ENCODE measurements around the gene MMS19.
"Not testable (repeated sequence)": the region's sequence is repeated elsewhere in the genome, so short reads cannot be mapped to it uniquely, and the experiment has no call there.

The MMS19 gene

DNA sequence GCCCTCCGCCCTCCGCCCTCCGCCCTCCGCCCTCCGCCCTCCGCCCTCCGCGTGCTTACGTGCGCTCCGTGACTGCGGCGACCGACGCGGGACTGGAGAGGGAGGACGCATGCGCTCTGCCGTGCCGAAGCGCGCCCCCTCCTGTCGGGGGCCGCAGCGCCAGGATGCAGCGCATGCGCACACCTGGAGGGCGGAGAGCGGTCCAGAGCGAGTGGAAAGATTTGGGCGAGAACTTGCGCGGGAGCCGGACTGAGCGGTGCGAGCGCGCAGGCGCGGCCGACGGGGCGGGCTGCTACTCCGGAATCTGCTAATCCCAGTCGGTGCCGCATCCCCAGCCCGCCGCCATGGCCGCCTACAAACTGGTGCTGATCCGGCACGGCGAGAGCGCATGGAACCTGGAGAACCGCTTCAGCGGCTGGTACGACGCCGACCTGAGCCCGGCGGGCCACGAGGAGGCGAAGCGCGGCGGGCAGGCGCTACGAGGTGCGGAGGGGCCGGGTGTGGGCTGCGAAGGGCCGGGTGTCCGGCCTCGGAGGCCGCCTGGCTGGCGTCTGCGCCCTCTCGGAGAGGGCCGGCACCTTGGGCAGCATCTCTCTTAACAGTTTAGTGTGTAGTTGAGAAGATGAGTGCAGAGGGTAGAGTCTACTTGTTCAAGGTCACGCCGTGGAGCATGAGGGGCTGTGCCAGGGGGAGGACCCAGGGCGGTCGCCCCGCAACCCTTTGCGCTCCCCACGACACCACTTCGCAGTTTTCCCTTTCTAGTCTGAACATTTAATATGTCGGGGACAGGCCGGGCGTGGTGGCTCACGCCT is 72.1 kb downstream of the MMS19 start, which contains the start of gene PGAM1:
Gene PGAM1 (plus strand): TSS at position 228 of the 812 bp plus-strand sequence. CDS start 117 bp downstream, at position 345.
- DNase-seq (ENCODE audit: low read depth), result peak; percentile 94

DNA sequence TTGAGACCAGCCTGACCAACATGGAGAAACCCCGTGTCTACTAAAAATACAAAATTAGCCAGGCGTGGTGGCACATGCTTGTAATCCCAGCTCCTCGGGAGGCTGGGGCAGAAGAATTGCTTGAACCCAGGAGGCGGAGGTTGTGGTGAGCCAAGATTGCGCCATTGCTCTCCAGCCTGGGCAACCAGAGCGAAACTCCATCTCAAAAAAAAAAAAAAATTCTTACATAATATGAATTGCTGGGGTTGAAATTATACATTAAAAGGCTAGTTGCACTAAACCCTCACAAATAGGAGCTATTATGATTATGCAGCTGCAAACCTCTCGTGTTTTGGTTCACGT is 74.5 kb downstream of the MMS19 start:
- DNase-seq (ENCODE audit: low read depth), result not testable (repeated sequence)

DNA sequence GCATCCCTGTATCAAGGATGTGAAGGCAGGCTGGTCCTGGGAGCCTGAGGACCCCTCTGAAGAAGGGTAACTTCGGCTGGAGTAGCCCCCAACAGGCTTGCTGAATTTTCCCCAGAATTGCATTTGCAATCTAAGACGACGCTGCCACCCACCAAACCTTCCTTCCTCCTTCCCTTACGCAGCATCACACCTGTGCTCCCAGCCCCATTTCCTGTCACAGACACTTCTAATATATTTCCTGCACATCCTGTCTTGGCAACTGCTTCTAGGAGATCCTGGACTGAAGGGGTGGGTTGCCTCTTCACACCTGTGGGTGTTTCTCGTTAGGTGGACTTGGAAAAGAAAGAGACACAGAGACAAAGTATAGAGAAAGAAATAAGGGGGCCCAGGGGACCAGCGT is 81.7 kb downstream of the MMS19 start:
- no peak for DNase-seq (ENCODE audit: low read depth)

DNA sequence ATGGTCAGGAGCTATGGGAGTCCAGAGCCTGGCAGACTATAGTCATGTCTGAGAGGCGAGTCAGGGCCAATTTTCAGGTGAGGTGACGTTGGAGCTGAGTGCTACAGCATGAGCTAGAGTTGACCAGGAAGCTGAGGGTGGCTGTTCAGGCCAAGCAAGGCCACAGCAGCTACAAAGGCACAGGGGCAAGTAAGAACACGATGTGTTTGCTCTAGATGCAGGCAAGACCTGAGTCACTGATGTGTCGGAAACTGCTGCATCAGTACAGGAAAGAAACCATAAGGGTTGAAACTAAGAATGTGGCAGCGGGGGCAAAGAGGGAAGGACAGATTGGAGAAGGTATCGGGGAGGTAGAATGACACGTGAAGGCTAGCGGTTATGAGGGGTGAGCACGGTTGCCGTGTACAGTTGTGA is 85.3 kb downstream of the MMS19 start:
- DNase-seq (ENCODE audit: low read depth), result peak; percentile 12

DNA sequence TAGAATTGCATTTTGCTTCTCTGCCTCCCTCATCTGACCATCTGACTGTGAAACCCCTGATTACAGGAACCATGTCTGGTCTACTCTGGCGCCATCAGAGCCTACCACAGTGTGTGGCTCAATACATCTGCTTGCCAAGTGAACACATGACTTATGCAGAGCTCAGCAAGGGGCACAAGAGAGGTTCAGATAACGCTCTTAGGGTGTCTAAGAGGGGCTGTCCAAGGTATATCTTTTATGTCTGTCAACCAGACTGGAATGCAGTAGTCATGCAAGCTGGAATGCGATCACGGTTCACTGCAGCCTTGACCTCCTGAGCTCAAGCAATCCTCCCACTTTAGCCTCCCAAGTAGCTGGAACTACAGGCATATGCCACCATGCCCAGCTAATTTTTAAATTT is 86.8 kb downstream of the MMS19 start:
- peak; percentile 69 for DNase-seq (ENCODE audit: low read depth)

DNA sequence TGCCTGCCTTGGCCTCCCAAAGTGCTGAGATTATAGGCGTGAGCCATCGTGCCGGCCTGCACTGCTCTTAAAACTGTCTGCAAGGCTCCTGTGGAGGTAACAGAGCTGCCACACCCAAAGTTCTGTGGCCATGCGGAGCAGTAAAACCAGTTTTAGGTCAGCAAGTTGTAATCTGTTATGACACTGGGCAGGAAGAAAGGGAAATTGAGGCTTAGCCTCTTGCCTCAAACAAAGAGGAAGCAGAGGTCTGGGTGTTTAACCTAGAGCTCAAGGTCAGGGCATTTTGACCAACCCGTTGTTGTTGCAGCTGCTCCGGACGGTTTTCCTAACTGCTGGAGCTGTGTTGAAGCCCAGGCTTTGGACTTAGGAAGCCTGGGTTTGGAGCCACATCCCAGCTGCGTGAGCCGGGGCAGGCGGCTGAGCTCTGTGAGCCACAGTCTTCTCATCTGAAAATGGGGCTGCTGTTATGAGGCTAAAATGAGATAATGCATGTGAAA is 89.7 kb downstream of the MMS19 start:
- no peak for DNase-seq (ENCODE audit: low read depth)

Measured in ELR (cell line).